ENCODE results near the gene LY9. TPM values are rescaled to one million over a fixed set of nuclear protein-coding genes. Genes with fewer than 3 reads are reported as not detected.

Gene LY9
- total RNA-seq, 2 donors from 2014 or later = 0.33 to 1.6 TPM

DNA sequence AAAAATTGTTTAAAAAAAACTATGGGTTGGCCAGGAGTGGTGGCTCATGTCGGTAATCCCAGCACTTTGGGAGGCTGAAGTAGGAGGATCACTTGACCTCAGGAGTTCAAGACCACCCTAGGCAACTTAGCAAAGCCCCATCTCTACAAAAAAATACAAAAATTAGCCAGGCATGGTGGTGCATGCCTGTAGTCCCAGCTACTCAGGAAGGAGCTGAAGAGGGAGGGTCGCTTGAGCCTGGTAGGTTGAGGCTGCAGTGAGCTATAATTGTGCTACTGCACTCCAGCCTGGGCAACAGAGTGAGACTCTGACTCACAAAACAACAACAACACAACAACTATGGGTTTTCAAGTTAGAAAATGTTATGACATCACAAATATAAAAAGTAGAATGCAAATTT, 40.5 kb upstream of the LY9 start:
- H3K9me3 ChIP-seq = no peaks in the 10 kb centered on the region
- H3K36me3 ChIP-seq (replicated peaks in 1 of 2; ENCODE audit: insufficient read depth in 1 of 2, low read depth in 2 of 2) = no peaks in the 10 kb centered on the region
- DNase-seq (no peak), ATAC-seq (no peak)
- TF ChIP-seq, protein P1, sequence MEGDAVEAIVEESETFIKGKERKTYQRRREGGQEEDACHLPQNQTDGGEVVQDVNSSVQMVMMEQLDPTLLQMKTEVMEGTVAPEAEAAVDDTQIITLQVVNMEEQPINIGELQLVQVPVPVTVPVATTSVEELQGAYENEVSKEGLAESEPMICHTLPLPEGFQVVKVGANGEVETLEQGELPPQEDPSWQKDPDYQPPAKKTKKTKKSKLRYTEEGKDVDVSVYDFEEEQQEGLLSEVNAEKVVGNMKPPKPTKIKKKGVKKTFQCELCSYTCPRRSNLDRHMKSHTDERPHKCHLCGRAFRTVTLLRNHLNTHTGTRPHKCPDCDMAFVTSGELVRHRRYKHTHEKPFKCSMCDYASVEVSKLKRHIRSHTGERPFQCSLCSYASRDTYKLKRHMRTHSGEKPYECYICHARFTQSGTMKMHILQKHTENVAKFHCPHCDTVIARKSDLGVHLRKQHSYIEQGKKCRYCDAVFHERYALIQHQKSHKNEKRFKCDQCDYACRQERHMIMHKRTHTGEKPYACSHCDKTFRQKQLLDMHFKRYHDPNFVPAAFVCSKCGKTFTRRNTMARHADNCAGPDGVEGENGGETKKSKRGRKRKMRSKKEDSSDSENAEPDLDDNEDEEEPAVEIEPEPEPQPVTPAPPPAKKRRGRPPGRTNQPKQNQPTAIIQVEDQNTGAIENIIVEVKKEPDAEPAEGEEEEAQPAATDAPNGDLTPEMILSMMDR (IDR thresholded peaks at IDR 0.05) = no peak
- no peak for TF ChIP-seq POLR2A (IDR thresholded peaks at IDR 0.05)
- no peak overlapping the region for H3K4me3 ChIP-seq
- intact Hi-C loops (cut with DNase I) = no loop called here
- H3K4me1 ChIP-seq = no peaks in the 10 kb centered on the region
- no peaks in the 10 kb centered on the region for H3K27me3 ChIP-seq
- 78 to 84% methylated on average over 2 of the region's 2 CpGs for WGBS, 2 donors
- H3K27ac ChIP-seq = no peak overlapping the region

DNA sequence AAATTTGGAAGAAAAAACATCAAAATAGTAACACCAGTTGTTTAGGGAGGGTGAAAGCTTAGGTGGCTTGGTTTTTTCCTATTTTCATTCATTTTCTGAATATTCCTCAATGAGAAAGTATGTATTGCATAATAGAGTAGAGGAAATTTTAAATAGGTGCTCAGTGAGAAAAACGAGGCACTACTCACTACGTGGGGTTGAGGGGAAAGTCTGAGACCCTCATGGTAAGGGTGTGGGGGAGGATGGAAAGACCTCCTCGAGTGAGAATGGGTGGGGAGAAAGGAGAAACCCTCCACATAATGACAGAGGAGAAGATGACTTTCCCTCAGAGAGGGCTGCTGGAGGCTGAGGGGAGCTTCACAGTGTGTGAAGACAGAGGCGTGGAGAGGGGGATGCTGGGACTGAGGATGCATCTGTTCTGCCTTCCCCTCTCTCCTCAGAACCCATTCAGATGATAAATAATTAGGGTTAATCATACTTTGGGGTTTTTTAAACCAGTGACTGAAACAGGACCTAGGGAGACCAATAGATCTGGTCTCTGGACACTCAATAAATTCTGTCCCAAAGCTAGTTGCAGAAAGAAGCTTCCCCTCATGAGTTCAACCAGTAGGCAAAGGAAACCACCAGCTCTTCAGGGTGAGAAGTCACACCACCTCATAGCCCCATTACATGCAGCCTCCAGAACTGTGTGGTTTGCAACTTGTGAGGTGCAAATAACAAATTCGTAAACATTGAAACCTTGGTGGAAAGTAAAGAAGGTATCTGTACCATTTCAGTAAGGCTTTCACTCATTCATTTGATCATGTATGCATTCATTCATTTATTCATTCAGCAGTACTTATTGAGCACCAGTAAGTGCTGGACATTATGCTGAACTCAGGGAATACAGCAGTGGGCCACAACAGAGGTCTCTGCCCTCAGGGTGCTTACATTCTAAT, 39.8 kb upstream of the LY9 start:
- Histone ChIP-seq H3K27me3 (no peaks in the 10 kb centered on the region), H3K4me3 (no peak overlapping the region), H3K36me3 (replicated peaks in 1 of 2; ENCODE audit: insufficient read depth in 1 of 2, low read depth in 2 of 2) (no peaks in the 10 kb centered on the region), H3K9me3 (no peaks in the 10 kb centered on the region), H3K4me1 (no peaks in the 10 kb centered on the region), H3K27ac (no peak overlapping the region)
- 57 to 68% methylated on average over 5 of the region's 5 CpGs for WGBS, 2 donors
- intact Hi-C loops (cut with DNase I) = no loop called here
- ATAC-seq (no peak), DNase-seq (no peak)
- TF ChIP-seq, protein P1 (IDR thresholded peaks at IDR 0.05) = no peak
- no peak for TF ChIP-seq POLR2A (IDR thresholded peaks at IDR 0.05)

DNA sequence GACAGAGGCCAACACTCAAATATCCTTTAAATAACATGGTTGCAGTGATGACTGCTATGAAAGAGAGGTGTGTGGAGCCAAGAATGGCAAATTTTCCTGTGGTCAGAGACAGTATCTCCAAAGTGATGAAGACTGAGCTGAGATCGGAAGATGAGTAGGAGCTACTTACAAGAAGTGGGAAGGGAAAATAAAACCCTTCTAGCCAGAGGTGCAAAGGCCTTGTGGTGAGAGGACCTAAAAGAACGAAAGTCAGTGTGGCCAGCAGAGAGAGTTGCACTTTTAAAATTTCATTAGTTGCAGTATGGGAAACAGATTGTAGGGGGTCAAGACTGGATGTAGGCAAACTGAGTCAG, 39.1 kb upstream of the LY9 start:
- no peaks in the 10 kb centered on the region for H3K4me1 ChIP-seq
- no peak for TF ChIP-seq POLR2A (IDR thresholded peaks at IDR 0.05)
- TF ChIP-seq, protein P1 (IDR thresholded peaks at IDR 0.05) = no peak
- intact Hi-C loops (cut with DNase I) = no loop called here
- no peaks in the 10 kb centered on the region for H3K36me3 ChIP-seq (replicated peaks in 1 of 2; ENCODE audit: insufficient read depth in 1 of 2, low read depth in 2 of 2)
- no peak overlapping the region for H3K27ac ChIP-seq
- no peaks in the 10 kb centered on the region for H3K9me3 ChIP-seq
- no peaks in the 10 kb centered on the region for H3K27me3 ChIP-seq
- ATAC-seq (no peak), DNase-seq (no peak)
- H3K4me3 ChIP-seq = no peak overlapping the region
- WGBS, 2 donors = 84 to 85% methylated on average over 2 of the region's 2 CpGs

DNA sequence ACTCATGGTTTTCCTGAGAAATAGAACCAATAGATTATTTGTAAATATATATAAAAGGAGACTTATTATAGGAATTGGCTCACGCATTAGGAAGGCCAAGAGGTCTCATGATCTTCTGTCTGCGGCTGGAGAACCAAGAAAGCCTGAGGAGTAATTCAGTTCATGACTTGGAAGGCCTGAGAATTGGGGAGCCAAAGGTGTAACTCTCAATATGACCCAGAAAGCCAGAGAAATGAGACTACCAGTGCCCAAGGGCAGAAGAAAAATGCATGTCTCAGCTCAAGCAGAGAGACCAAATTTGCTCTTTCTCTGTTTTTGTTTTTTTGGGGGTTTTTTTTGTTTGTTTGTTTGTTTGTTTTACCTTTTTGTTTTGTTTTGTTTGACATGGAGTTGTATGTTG, 37.5 kb upstream of the LY9 start:
- no peak for ATAC-seq
- Histone ChIP-seq H3K27me3 (no peaks in the 10 kb centered on the region), H3K27ac (no peak overlapping the region), H3K4me1 (no peaks in the 10 kb centered on the region), H3K4me3 (no peak overlapping the region), H3K36me3 (replicated peaks in 1 of 2; ENCODE audit: insufficient read depth in 1 of 2, low read depth in 2 of 2) (no peaks in the 10 kb centered on the region), H3K9me3 (no peaks in the 10 kb centered on the region)
- 79 to 91% methylated on average over 2 of the region's 2 CpGs for WGBS, 2 donors
- no peak for DNase-seq
- intact Hi-C loops (cut with DNase I) = no loop called here
- no peak for TF ChIP-seq POLR2A (IDR thresholded peaks at IDR 0.05)
- TF ChIP-seq, protein P1 (IDR thresholded peaks at IDR 0.05) = no peak

DNA sequence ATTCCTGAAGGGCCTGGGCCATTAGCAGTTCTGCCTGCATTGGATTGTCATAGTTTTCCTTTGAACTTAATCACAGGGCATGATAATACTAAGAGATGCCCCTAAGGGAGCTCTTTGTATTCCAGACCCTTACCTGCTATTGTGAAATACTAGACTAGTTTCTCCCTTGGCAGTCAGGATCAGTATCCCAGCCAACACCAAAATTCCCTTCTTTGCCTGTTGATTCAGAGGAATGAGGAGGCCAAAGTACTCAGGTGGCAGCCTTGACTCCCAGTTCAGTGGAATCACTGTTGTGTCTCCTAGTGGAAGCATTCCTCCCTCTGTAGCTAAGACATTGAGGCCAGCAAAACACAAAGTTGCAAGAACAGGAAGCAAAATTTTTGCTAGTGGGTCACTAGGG, 36.2 kb upstream of the LY9 start:
- DNase-seq (no peak), ATAC-seq (no peak)
- TF ChIP-seq, protein P1 (IDR thresholded peaks at IDR 0.05) = no peak
- TF ChIP-seq POLR2A (IDR thresholded peaks at IDR 0.05) = no peak
- H3K36me3 ChIP-seq (replicated peaks in 1 of 2; ENCODE audit: insufficient read depth in 1 of 2, low read depth in 2 of 2) = no peaks in the 10 kb centered on the region
- intact Hi-C loops (cut with DNase I) = no loop called here
- no peaks in the 10 kb centered on the region for H3K4me1 ChIP-seq
- H3K4me3 ChIP-seq = no peak overlapping the region
- no peaks in the 10 kb centered on the region for H3K27me3 ChIP-seq
- H3K27ac ChIP-seq = no peak overlapping the region
- H3K9me3 ChIP-seq = no peaks in the 10 kb centered on the region
